ENCODE results near the gene FAM53B.

Gene FAM53B

GRCh38 chr10:124696446-124697392 is 47.5 kb downstream of the FAM53B start:
- DNase-seq, result no peak

- no peak for DNase-seq
Observed at GRCh38 chr10:124695259-124695658, 48.9 kb downstream of the FAM53B start.

- DNase-seq, result no peak
Observed at GRCh38 chr10:124694481-124695220, 49.5 kb downstream of the FAM53B start.

GRCh38 chr10:124693801-124694416 is 50.3 kb downstream of the FAM53B start:
- no peak for DNase-seq

- no peak for DNase-seq
Observed at GRCh38 chr10:124693396-124693795, 50.8 kb downstream of the FAM53B start.

GRCh38 chr10:124692100-124692446 is 52.1 kb downstream of the FAM53B start:
- DNase-seq, result no peak

GRCh38 chr10:124691421-124692099 is 52.6 kb downstream of the FAM53B start:
- no peak for DNase-seq

GRCh38 chr10:124691002-124691401 is 53.2 kb downstream of the FAM53B start:
- no peak for DNase-seq

GRCh38 chr10:124689911-124690498 is 54.2 kb downstream of the FAM53B start:
- no peak for DNase-seq

- no peak for DNase-seq
Observed at GRCh38 chr10:124688889-124689670, 55.1 kb downstream of the FAM53B start.

GRCh38 chr10:124688386-124688785 is 55.8 kb downstream of the FAM53B start:
- DNase-seq, result no peak

- DNase-seq, result no peak
Observed at GRCh38 chr10:124686707-124687376, 57.3 kb downstream of the FAM53B start.

- peak; percentile 45 for DNase-seq
Observed at GRCh38 chr10:124685261-124685660, 58.9 kb downstream of the FAM53B start.

- no peak for DNase-seq
Observed at GRCh38 chr10:124683814-124684213, 60.4 kb downstream of the FAM53B start.

GRCh38 chr10:124681626-124682552 is 62.3 kb downstream of the FAM53B start:
- no peak for DNase-seq

- no peak for DNase-seq
Observed at GRCh38 chr10:124681091-124681490, 63.1 kb downstream of the FAM53B start.

- no peak for DNase-seq
Observed at GRCh38 chr10:124680675-124681074, 63.5 kb downstream of the FAM53B start.

GRCh38 chr10:124679401-124679800 is 64.8 kb downstream of the FAM53B start:
- no peak for DNase-seq

- DNase-seq, result no peak
Observed at GRCh38 chr10:124678557-124679240, 65.5 kb downstream of the FAM53B start.
